A549 (cell line): ENCODE measurements around the gene PPP1R3C. TPM values are rescaled to one million over a fixed set of nuclear protein-coding genes. Genes with fewer than 3 reads are reported as not detected.

Source experiments
- ATAC-seq, 2 experiments: fragments of 200-7000 bp in 1 of 2; fragments of >200 bp in 1 of 2; cut with Nextera tagmentation in 1 of 2; cut with Tn5 transposase in 1 of 2; 3 replicates each; pipeline versions ENCODE4 v1.8.0 to v1.9.1; 2018 to 2020; ENCODE audit warnings: mild to moderate bottlenecking in 1 of 2, moderate library complexity in 1 of 2
- CTCF ChIA-PET: fragments of 300-600 bp; sonication (Branson Sonifier 250); formaldehyde crosslinking; extraction: SDS; loops from one replicate; lab custom pipeline; 2021; ENCODE audit warnings: antibody characterized with exemption, inconsistent platforms; lab: Yijun Ruan, JAX
- POLR2A ChIA-PET: fragments of 350-600 bp; formaldehyde crosslinking; extraction: SDS; loops from one replicate; lab custom pipeline; 2021; ENCODE audit warnings: antibody characterized with exemption, inconsistent platforms; lab: Yijun Ruan, JAX
- DNase-seq, 2 experiments: peaks; one replicate each; pipeline versions ENCODE4 v3.0.0 to v3.0.0-alpha.2; 2011 to 2016; ENCODE audit warnings: low read depth in 1 of 2, low spot score in 1 of 2
- FAIRE-seq: peaks from 2 replicates; lab custom pipeline; 2011; peaks lifted over from hg19 to GRCh38; lab: Jason Lieb, UNC
- H3K27ac ChIP-seq, 2 experiments: fragments of >200 bp; sonication (Bioruptor Twin); formaldehyde crosslinking; 3 replicates each; pipeline ENCODE4 v1.5.1; 2016 to 2017
- H3K4me1 ChIP-seq: fragments of >200 bp; sonication (Bioruptor Twin); formaldehyde crosslinking; 3 replicates; pipeline ENCODE4 v1.6.1; 2016
- H3K4me2 ChIP-seq: fragments of >200 bp; sonication (Bioruptor Twin); formaldehyde crosslinking; 3 replicates; pipeline ENCODE4 v1.6.1; 2016
- H3K4me3 ChIP-seq: fragments of >200 bp; sonication (Bioruptor Twin); formaldehyde crosslinking; 3 replicates; pipeline ENCODE4 v1.5.1; 2016
- H3K9me3 ChIP-seq: fragments of >200 bp; sonication (Bioruptor Twin); formaldehyde crosslinking; 3 replicates; pipeline ENCODE4 v1.6.1; 2016
- BCL3 ChIP-seq: fragments of >200 bp; sonication (Bioruptor Twin); formaldehyde crosslinking; IDR thresholded peaks from 3 replicates; pipeline ENCODE4 v1.6.1; 2016
- CBX2 ChIP-seq: fragments of 200-600 bp; sonication (generic); IDR thresholded peaks from 2 replicates; pipeline ENCODE4 v1.6.1; 2016; ENCODE audit warnings: low read depth, mild to moderate bottlenecking, borderline replicate concordance
- CHD2 ChIP-seq: fragments of 150-350 bp; IDR thresholded peaks from 2 replicates; pipeline ENCODE4 v1.6.1; 2014; ENCODE audit warnings: low read length; ENCODE audit not compliant: partially characterized antibody
- CHD4 ChIP-seq: fragments of 200-600 bp; sonication (generic); IDR thresholded peaks from 2 replicates; pipeline ENCODE4 v1.6.1; 2016; ENCODE audit warnings: antibody characterized with exemption, mild to moderate bottlenecking, borderline replicate concordance
- E2F6 ChIP-seq: IDR thresholded peaks from 2 replicates; pipeline ENCODE4 v1.6.1; 2012; ENCODE audit warnings: low read depth, borderline replicate concordance
- EHMT2 ChIP-seq: fragments of 200-600 bp; sonication (generic); IDR thresholded peaks from 2 replicates; pipeline ENCODE4 v1.6.1; 2016; ENCODE audit warnings: antibody characterized with exemption, low read depth, mild to moderate bottlenecking, moderate library complexity
- ELK1 ChIP-seq: fragments of 150-350 bp; IDR thresholded peaks from 2 replicates; pipeline ENCODE4 v1.6.1; 2014; ENCODE audit warnings: low read depth, mild to moderate bottlenecking, low read length
- EP300 ChIP-seq, 2 experiments: fragments of >200 bp; sonication (Bioruptor Twin); formaldehyde crosslinking; IDR thresholded peaks; 2 replicates in 1 of 2; 3 replicates in 1 of 2; pipeline ENCODE4 v1.6.1; 2016 to 2017
- FOSB ChIP-seq: fragments of 250-450 bp; sonication (Bioruptor Pico); IDR thresholded peaks from 2 replicates; pipeline ENCODE4 v1.5.0; 2020; ENCODE audit warnings: mild to moderate bottlenecking, moderate library complexity
- GATA3 ChIP-seq: IDR thresholded peaks from 2 replicates; pipeline ENCODE4 v1.6.1; 2012; ENCODE audit warnings: borderline replicate concordance
- HES2 ChIP-seq: fragments of >200 bp; sonication (Bioruptor Twin); formaldehyde crosslinking; IDR thresholded peaks from 2 replicates; pipeline ENCODE4 v1.6.1; 2016
- HMGXB4 ChIP-seq: fragments of 250-450 bp; sonication (Bioruptor Pico); IDR thresholded peaks from 2 replicates; pipeline ENCODE4 v1.5.0; 2021; ENCODE audit warnings: mild to moderate bottlenecking, moderate library complexity, borderline replicate concordance
- HOXB13 ChIP-seq: fragments of 250-450 bp; sonication (Bioruptor Pico); IDR thresholded peaks from 2 replicates; pipeline ENCODE4 v1.5.0; 2020; ENCODE audit warnings: low read depth, mild to moderate bottlenecking, moderate library complexity
- MAZ ChIP-seq: fragments of 150-350 bp; IDR thresholded peaks from 2 replicates; pipeline ENCODE4 v1.6.1; 2014; ENCODE audit warnings: antibody characterized with exemption, low read depth, low read length, borderline replicate concordance
- NR3C1 ChIP-seq: fragments of >200 bp; sonication (Bioruptor Twin); formaldehyde crosslinking; IDR thresholded peaks from 3 replicates; pipeline ENCODE4 v1.6.1; 2017
- POLR2AphosphoS2 ChIP-seq: conservative IDR thresholded peaks from 2 replicates; pipeline ENCODE4 v1.6.1; 2012; ENCODE audit warnings: low read length, improper control_type of control experiment, inconsistent platforms
- RAD21 ChIP-seq, 2 experiments: fragments of >200 bp in 1 of 2; sonication (Bioruptor Twin) in 1 of 2; formaldehyde crosslinking in 1 of 2; IDR thresholded peaks in 1 of 2; conservative IDR thresholded peaks in 1 of 2; 2 replicates in 1 of 2; 3 replicates in 1 of 2; pipeline ENCODE4 v1.6.1; 2012 to 2018; ENCODE audit warnings: inconsistent platforms in 1 of 2
- RNF2 ChIP-seq: fragments of 200-600 bp; sonication (generic); IDR thresholded peaks from 2 replicates; pipeline ENCODE4 v1.6.1; 2016; ENCODE audit warnings: low read depth, mild to moderate bottlenecking, antibody characterized with exemption, moderate library complexity, borderline replicate concordance
- SMC3 ChIP-seq: fragments of >200 bp; sonication (Bioruptor Twin); formaldehyde crosslinking; IDR thresholded peaks from 3 replicates; pipeline ENCODE4 v1.6.1; 2018; ENCODE audit warnings: inconsistent platforms
- ZC3H11A ChIP-seq: fragments of 450-650 bp; IDR thresholded peaks from 2 replicates; pipeline ENCODE4 v1.6.1; 2014; ENCODE audit warnings: antibody characterized with exemption, mild to moderate bottlenecking
- ZSCAN20 ChIP-seq: fragments of 250-450 bp; sonication (Bioruptor Pico); IDR thresholded peaks from 2 replicates; pipeline ENCODE4 v1.8.0; 2022; ENCODE audit warnings: mild to moderate bottlenecking, moderate library complexity
- WGBS: methylation state at CpG from one replicate; pipeline ENCODE4 v1.1.6; 2017; ENCODE audit errors: missing lambda C conversion rate; 5-methylcytosine and 5-hydroxymethylcytosine counted together
- polyA plus RNA-seq, 4 experiments: library from polyadenylated mRNA; depleted of rRNA in 3 of 4; stranded (reverse); fragments of >200 nt; fragmentation: RNase III in 1 of 4; extraction: RNeasy Plus Mini Kit Qiagen cat#74134 plus additional on column Dnase treatment in 1 of 4; gene quantifications; 2 replicates in 3 of 4; 3 replicates in 1 of 4; pipeline ENCODE4 v1.2.3, GENCODE V29; 2011 to 2017

The PPP1R3C gene
- polyA plus RNA-seq, 2 of the 4 experiments (the other 2 are of a cell fraction), result 10.5 to 20.0 TPM

- ATAC-seq (no peak), DNase-seq (no peak), FAIRE-seq (no peak)
- POLR2A ChIA-PET, result interaction anchor here (1.0 to 3.4 kb wide), 3 partner anchors 9 to 142 kb away, joined by 3 to 37 read pairs (median 4); no protein-coding TSS in a partner anchor
- Histone ChIP-seq H3K4me2 (0 out of 3 replicates have a peak overlapping the region, but pooled peaks have one; percentile 1), H3K4me1 (peaks cover 22% of the 10 kb centered on the region; the same call in 2 of the 3 replicates), H3K9me3 (no peaks in the 10 kb centered on the region), H3K4me3 (no peak overlapping the region)
- WGBS, result 85% methylated on average over 3 of the region's 3 CpGs
- no peak for TF ChIP-seq BCL3
- TF ChIP-seq POLR2AphosphoS2, result no peak
- no peak for TF ChIP-seq CHD2
- no peak for TF ChIP-seq MAZ
- TF ChIP-seq, all 56 proteins: peak for 0
- CTCF ChIA-PET, result interaction anchor here (0.8 to 7.0 kb wide), 48 partner anchors 9 to 746 kb away, joined by 3 to 116 read pairs (median 7); partner anchors contain the start of gene HECTD2
- H3K27ac ChIP-seq, result peak overlapping the region in 1 of 2 experiments; percentile 2; a peak in 2 of 6 replicates
Observed at GRCh38 chr10:91634898-91635297, 2.0 kb upstream of the PPP1R3C start.

GRCh38 chr10:91634246-91634645, 1.4 kb upstream of the PPP1R3C start:
- FAIRE-seq (no peak), ATAC-seq (no peak), DNase-seq (no peak)
- Histone ChIP-seq H3K27ac (peak overlapping the region; percentile 46 to 76; a peak in 3 of 6 replicates), H3K4me3 (no peak overlapping the region), H3K4me2 (no peak overlapping the region; the same call in 2 of the 3 replicates), H3K9me3 (no peaks in the 10 kb centered on the region), H3K4me1 (peaks cover 25% of the 10 kb centered on the region; the same call in 2 of the 3 replicates)
- CTCF ChIA-PET, result interaction anchor here (0.8 to 7.0 kb wide), 18 partner anchors 10 to 248 kb away, joined by 3 to 116 read pairs (median 10); no protein-coding TSS in a partner anchor
- POLR2A ChIA-PET, result interaction anchor here (1.5 to 3.4 kb wide), 3 partner anchors 21 to 223 kb away, joined by 3 to 37 read pairs (median 10); no protein-coding TSS in a partner anchor
- WGBS, result 93% methylated on average over 5 of the region's 5 CpGs
- TF ChIP-seq SMC3 (no peak), POLR2AphosphoS2 (no peak), HES2 (no peak), RNF2 (no peak), CBX2 (no peak), E2F6 (no peak), GATA3 (no peak), CHD4 (no peak), ZSCAN20 (no peak), HMGXB4 (no peak), ELK1 (no peak), EP300 (IDR thresholded peaks at IDR 0.05) (no peak), NR3C1 (no peak), FOSB (no peak), HOXB13 (CRISPR knock-in tag) (no peak), RAD21 (conservative IDR thresholded peaks at IDR 0.05 in 1 of 2, IDR thresholded peaks at IDR 0.05 in 1 of 2) (no peak), ZC3H11A (no peak), EHMT2 (no peak)
